H9 (cell line): Measurements from ENCODE around the gene GRIK3. TPM values are rescaled to one million over a fixed set of nuclear protein-coding genes. Genes with fewer than 3 reads are reported as not detected.

Experiments
- DNase-seq: peaks from one replicate; pipeline ENCODE4 v3.0.0-alpha.2; 2017
- H2AFZ ChIP-seq: one replicate; pipeline ENCODE4 v1.6.1; 2013; ENCODE audit warnings: mild to moderate bottlenecking, low read length, control low read depth, moderate library complexity
- H2AK5ac ChIP-seq: 2 replicates; pipeline ENCODE4 v1.6.1; 2013; ENCODE audit warnings: low read length, control low read depth, mixed read lengths; ENCODE audit not compliant: insufficient read length
- H2BK120ac ChIP-seq: one replicate; pipeline ENCODE4 v1.6.1; 2013; ENCODE audit warnings: low read depth, mild to moderate bottlenecking, low read length, control low read depth, inconsistent platforms; ENCODE audit not compliant: poor library complexity, severe bottlenecking
- H2BK12ac ChIP-seq: 2 replicates; pipeline ENCODE4 v1.6.1; 2013; ENCODE audit warnings: low read length, control low read depth, mixed read lengths, low read depth; ENCODE audit not compliant: insufficient read length
- H2BK15ac ChIP-seq: 2 replicates; pipeline ENCODE4 v1.6.1; 2013; ENCODE audit warnings: low read depth, low read length, control low read depth
- H2BK20ac ChIP-seq: one replicate; pipeline ENCODE4 v1.6.1; 2013; ENCODE audit warnings: low read depth, mild to moderate bottlenecking, low read length, control low read depth, inconsistent platforms; ENCODE audit not compliant: poor library complexity, severe bottlenecking
- H2BK5ac ChIP-seq: 2 replicates; pipeline ENCODE4 v1.6.1; 2013; ENCODE audit warnings: low read length, control low read depth, mixed read lengths; ENCODE audit not compliant: insufficient read length
- H3K14ac ChIP-seq: 2 replicates; pipeline ENCODE4 v1.6.1; 2013; ENCODE audit warnings: low read length, control low read depth; ENCODE audit not compliant: insufficient read depth
- H3K18ac ChIP-seq: 2 replicates; pipeline ENCODE4 v1.6.1; 2013; ENCODE audit warnings: low read depth, mild to moderate bottlenecking, mixed read lengths, low read length, control low read depth; ENCODE audit not compliant: insufficient read length
- H3K23ac ChIP-seq: 2 replicates; pipeline ENCODE4 v1.6.1; 2013; ENCODE audit warnings: low read length, control low read depth, mixed read lengths, low read depth; ENCODE audit not compliant: insufficient read length
- H3K23me2 ChIP-seq: 2 replicates; pipeline ENCODE4 v1.6.1; 2013; ENCODE audit warnings: low read depth, mild to moderate bottlenecking, mixed read lengths, low read length, control low read depth; ENCODE audit not compliant: insufficient read length, poor library complexity, severe bottlenecking
- H3K27ac ChIP-seq: 2 replicates; pipeline ENCODE4 v1.5.1; 2013; ENCODE audit warnings: low read length, control low read depth, mixed read lengths, low read depth; ENCODE audit not compliant: insufficient read length
- H3K27me3 ChIP-seq: 2 replicates; pipeline ENCODE4 v1.6.1; 2013; ENCODE audit warnings: low read length, control low read depth, inconsistent platforms; ENCODE audit not compliant: insufficient read depth
- H3K4ac ChIP-seq: 2 replicates; pipeline ENCODE4 v1.6.1; 2013; ENCODE audit warnings: low read depth, mild to moderate bottlenecking, control low read depth, inconsistent platforms, low read length, moderate library complexity
- H3K4me1 ChIP-seq: 2 replicates; pipeline ENCODE4 v1.6.1; 2013; ENCODE audit warnings: low read length, control low read depth, inconsistent platforms; ENCODE audit not compliant: insufficient read depth
- H3K4me2 ChIP-seq: 2 replicates; pipeline ENCODE4 v1.6.1; 2013; ENCODE audit warnings: low read length, control low read depth, mixed read lengths; ENCODE audit not compliant: insufficient read length, insufficient read depth
- H3K56ac ChIP-seq: 2 replicates; pipeline ENCODE4 v1.6.1; 2013; ENCODE audit warnings: low read depth, mild to moderate bottlenecking, mixed read lengths, low read length, control low read depth; ENCODE audit not compliant: insufficient read length
- H3K79me1 ChIP-seq: 2 replicates; pipeline ENCODE4 v1.6.1; 2013; ENCODE audit warnings: low read depth, mild to moderate bottlenecking, moderate library complexity, low read length, control low read depth, inconsistent platforms; ENCODE audit not compliant: insufficient read depth, poor library complexity, severe bottlenecking
- H3K79me2 ChIP-seq: 2 replicates; pipeline ENCODE4 v1.6.1; 2013; ENCODE audit warnings: low read length, control low read depth, inconsistent platforms; ENCODE audit not compliant: insufficient read depth
- H3K9ac ChIP-seq: 2 replicates; pipeline ENCODE4 v1.6.1; 2013; ENCODE audit warnings: low read length, control low read depth, mixed read lengths; ENCODE audit not compliant: insufficient read length; ENCODE audit errors: extremely low read depth
- H3K9me3 ChIP-seq: one replicate; pipeline ENCODE4 v1.6.1; 2013; ENCODE audit warnings: low read depth, low read length, inconsistent platforms; ENCODE audit not compliant: control insufficient read depth
- H3T11ph ChIP-seq: one replicate; pipeline ENCODE4 v1.6.1; 2013; ENCODE audit warnings: mild to moderate bottlenecking, low read length, control low read depth, inconsistent platforms
- H4K20me1 ChIP-seq: one replicate; pipeline ENCODE4 v1.6.1; 2013; ENCODE audit not compliant: control insufficient read depth, insufficient read length, insufficient read depth
- H4K5ac ChIP-seq: 2 replicates; pipeline ENCODE4 v1.6.1; 2013; ENCODE audit warnings: low read depth, mild to moderate bottlenecking, mixed read lengths, low read length, control low read depth; ENCODE audit not compliant: insufficient read length
- H4K8ac ChIP-seq: replicated peaks from 2 replicates; pipeline ENCODE4 v1.6.1; 2013; ENCODE audit warnings: low read length, control low read depth, mixed read lengths, low read depth; ENCODE audit not compliant: insufficient read length
- H4K91ac ChIP-seq: 2 replicates; pipeline ENCODE4 v1.6.1; 2013; ENCODE audit warnings: low read depth, mild to moderate bottlenecking, moderate library complexity, mixed read lengths, low read length, control low read depth; ENCODE audit not compliant: insufficient read length
- H3K27ac Mint-ChIP-seq, 3 experiments: 2 replicates in 2 of 3; 3 replicates in 1 of 3; pipeline ENCODE4 v1.8.0; 2020 to 2021; ENCODE audit warnings: mixed read lengths in 3 of 3, mild to moderate bottlenecking in 1 of 3, moderate library complexity in 1 of 3
- H3K27me3 Mint-ChIP-seq: 2 replicates; pipeline ENCODE4 v1.8.0; 2021; ENCODE audit warnings: low read depth, mild to moderate bottlenecking, moderate library complexity, mixed read lengths
- H3K36me3 Mint-ChIP-seq, 3 experiments: 2 replicates in 2 of 3; 3 replicates in 1 of 3; pipeline ENCODE4 v1.8.0; 2020 to 2021; ENCODE audit warnings: low read depth in 3 of 3, mixed read lengths in 3 of 3; ENCODE audit not compliant: insufficient read depth in 1 of 3
- H3K4me1 Mint-ChIP-seq, 2 experiments: 2 replicates each; pipeline ENCODE4 v1.8.0; 2020; ENCODE audit warnings: mixed read lengths in 2 of 2
- H3K4me3 Mint-ChIP-seq, 2 experiments: 2 replicates in 1 of 2; 3 replicates in 1 of 2; pipeline ENCODE4 v1.8.0; 2020 to 2021; ENCODE audit warnings: mild to moderate bottlenecking in 2 of 2, mixed read lengths in 2 of 2, moderate library complexity in 1 of 2
- H3K9me3 Mint-ChIP-seq, 2 experiments: 2 replicates in 1 of 2; 3 replicates in 1 of 2; pipeline ENCODE4 v1.8.0; 2020; ENCODE audit warnings: mild to moderate bottlenecking in 2 of 2, mixed read lengths in 2 of 2, moderate library complexity in 1 of 2
- WGBS: extraction: QIAGEN DNeasy Blood & Tissue Kit; methylation state at CpG from one replicate; pipeline ENCODE4 v1.1.7; 2013; ENCODE audit warnings: missing lambda C conversion rate, low lambda C conversion rate, mixed read lengths; ENCODE audit not compliant: insufficient read length; ENCODE audit errors: extremely low coverage; 5-methylcytosine and 5-hydroxymethylcytosine counted together
- total RNA-seq: library from RNA; stranded (reverse); gene quantifications from 2 replicates; pipeline ENCODE4 v1.2.1, GENCODE V29; 2021
- TF ChIP-seq, protein P1 (sequence below): fragments of 200-600 bp; sonication (generic); conservative IDR thresholded peaks from 3 replicates; pipeline ENCODE4 v1.8.0; 2021; ENCODE audit warnings: antibody characterized with exemption, mild to moderate bottlenecking

The GRIK3 gene
- total RNA-seq, 1 experiment from 2014 or later: 1.7 TPM

- Histone ChIP-seq H4K20me1 (peaks cover 2% of the 10 kb centered on the region), H3K9ac (no peak overlapping the region), H3K27ac (no peak overlapping the region), H3K4me1 (no peaks in the 10 kb centered on the region), H4K8ac (no peak overlapping the region), H3K9me3 (no peaks in the 10 kb centered on the region), H3K23me2 (no peaks in the 10 kb centered on the region), H3K4ac (no peak overlapping the region), H3K27me3 (no peaks in the 10 kb centered on the region), H3K4me2 (no peak overlapping the region), H2AK5ac (no peak overlapping the region), H3K14ac (no peak overlapping the region), H3K56ac (no peak overlapping the region), H3K18ac (no peak overlapping the region), H3T11ph (no peak overlapping the region), H2BK12ac (no peak overlapping the region), H3K79me1 (no peaks in the 10 kb centered on the region), H3K23ac (no peak overlapping the region), H2BK5ac (no peak overlapping the region), H2BK15ac (no peak overlapping the region), H2BK120ac (no peak overlapping the region), H2BK20ac (no peak overlapping the region), H2AFZ (no peak overlapping the region), H4K91ac (no peak overlapping the region), H4K5ac (no peak overlapping the region), H3K79me2 (no peaks in the 10 kb centered on the region)
- H3K27me3 Mint-ChIP-seq: no peaks in the 10 kb centered on the region
- DNase-seq: no peak
- TF ChIP-seq, protein P1, sequence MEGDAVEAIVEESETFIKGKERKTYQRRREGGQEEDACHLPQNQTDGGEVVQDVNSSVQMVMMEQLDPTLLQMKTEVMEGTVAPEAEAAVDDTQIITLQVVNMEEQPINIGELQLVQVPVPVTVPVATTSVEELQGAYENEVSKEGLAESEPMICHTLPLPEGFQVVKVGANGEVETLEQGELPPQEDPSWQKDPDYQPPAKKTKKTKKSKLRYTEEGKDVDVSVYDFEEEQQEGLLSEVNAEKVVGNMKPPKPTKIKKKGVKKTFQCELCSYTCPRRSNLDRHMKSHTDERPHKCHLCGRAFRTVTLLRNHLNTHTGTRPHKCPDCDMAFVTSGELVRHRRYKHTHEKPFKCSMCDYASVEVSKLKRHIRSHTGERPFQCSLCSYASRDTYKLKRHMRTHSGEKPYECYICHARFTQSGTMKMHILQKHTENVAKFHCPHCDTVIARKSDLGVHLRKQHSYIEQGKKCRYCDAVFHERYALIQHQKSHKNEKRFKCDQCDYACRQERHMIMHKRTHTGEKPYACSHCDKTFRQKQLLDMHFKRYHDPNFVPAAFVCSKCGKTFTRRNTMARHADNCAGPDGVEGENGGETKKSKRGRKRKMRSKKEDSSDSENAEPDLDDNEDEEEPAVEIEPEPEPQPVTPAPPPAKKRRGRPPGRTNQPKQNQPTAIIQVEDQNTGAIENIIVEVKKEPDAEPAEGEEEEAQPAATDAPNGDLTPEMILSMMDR: no peak
- no peak overlapping the region for H3K4me3 Mint-ChIP-seq
- no peaks in the 10 kb centered on the region for H3K9me3 Mint-ChIP-seq
- H3K27ac Mint-ChIP-seq: no peak overlapping the region
- no CpG with 5 or more reads among the region's 5 CpGs for WGBS
- H3K4me1 Mint-ChIP-seq: 0 out of 4 replicates have a peak, but pooled peaks cover 0 to 2% of the 10 kb centered on the region in 2 experiments
- no peaks in the 10 kb centered on the region for H3K36me3 Mint-ChIP-seq
These were observed 77.7 kb downstream of the GRIK3 start for GRCh38 chr1:36956570-36956969.
